ENCODE results near the gene NKAP. TPM values are rescaled to one million over a fixed set of nuclear protein-coding genes. Genes with fewer than 3 reads are reported as not detected.

The NKAP gene
- total RNA-seq, 3 donors from 2014 or later (not counting 1 experiment from before 2014, with no cell fraction given), result 14.7 to 20.0 (median 15.4) TPM

DNA sequence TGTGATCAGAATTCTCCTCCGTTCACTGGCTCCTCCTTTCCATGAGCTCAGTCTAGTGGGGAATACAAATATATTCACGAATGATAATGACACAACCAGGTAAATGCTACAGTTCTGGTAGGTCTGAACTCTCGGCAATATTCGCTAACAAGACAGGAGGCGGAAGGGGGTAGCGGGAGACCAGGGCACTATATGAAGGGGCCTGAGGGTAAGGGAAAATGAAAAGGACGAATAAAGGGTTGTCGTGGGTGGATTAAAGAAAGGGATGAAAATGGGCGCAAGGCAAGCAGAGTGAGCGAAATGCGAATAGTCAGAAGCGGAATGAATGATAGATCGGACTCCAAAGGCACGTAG lies 743 bp downstream of the NKAP start:
- Mint-ChIP-seq H3K36me3 (no peaks in the 10 kb centered on the region), H3K27me3 (ENCODE audit: low read depth in 2 of 2) (peaks cover 0 to 7% of the 10 kb centered on the region in 2 donors), H3K4me1 (peaks cover 19 to 21% of the 10 kb centered on the region in 2 donors), H3K9me3 (no peaks in the 10 kb centered on the region), H3K4me3 (peak overlapping the region; percentile 91), H3K27ac (peak overlapping the region; percentile 90 to 94)
- peak overlapping the region; percentile 92 for H3K27ac ChIP-seq (ENCODE audit: low read length)
- H3K4me3 ChIP-seq (ENCODE audit: low read length), result peak overlapping the region; percentile 82
- TF ChIP-seq, protein P1, sequence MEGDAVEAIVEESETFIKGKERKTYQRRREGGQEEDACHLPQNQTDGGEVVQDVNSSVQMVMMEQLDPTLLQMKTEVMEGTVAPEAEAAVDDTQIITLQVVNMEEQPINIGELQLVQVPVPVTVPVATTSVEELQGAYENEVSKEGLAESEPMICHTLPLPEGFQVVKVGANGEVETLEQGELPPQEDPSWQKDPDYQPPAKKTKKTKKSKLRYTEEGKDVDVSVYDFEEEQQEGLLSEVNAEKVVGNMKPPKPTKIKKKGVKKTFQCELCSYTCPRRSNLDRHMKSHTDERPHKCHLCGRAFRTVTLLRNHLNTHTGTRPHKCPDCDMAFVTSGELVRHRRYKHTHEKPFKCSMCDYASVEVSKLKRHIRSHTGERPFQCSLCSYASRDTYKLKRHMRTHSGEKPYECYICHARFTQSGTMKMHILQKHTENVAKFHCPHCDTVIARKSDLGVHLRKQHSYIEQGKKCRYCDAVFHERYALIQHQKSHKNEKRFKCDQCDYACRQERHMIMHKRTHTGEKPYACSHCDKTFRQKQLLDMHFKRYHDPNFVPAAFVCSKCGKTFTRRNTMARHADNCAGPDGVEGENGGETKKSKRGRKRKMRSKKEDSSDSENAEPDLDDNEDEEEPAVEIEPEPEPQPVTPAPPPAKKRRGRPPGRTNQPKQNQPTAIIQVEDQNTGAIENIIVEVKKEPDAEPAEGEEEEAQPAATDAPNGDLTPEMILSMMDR (IDR thresholded peaks at IDR 0.05), result no peak
- WGBS (ENCODE audit: insufficient coverage), result under 1% methylated on average over 14 of the region's 14 CpGs
- no peaks in the 10 kb centered on the region for H3K27me3 ChIP-seq (ENCODE audit: control insufficient read depth, insufficient read depth, low read length)
- DNase-seq (no peak), ATAC-seq (peak in 1 of 3 donors; percentile 11)
- no peaks in the 10 kb centered on the region for H3K36me3 ChIP-seq (ENCODE audit: control insufficient read depth, insufficient read depth, low read length)
- H3K9me3 ChIP-seq (ENCODE audit: control insufficient read depth, insufficient read depth, low read length), result no peaks in the 10 kb centered on the region
- intact Hi-C loops (cut with micrococcal nuclease), result no loop called here
- peaks cover 20% of the 10 kb centered on the region for H3K4me1 ChIP-seq (ENCODE audit: control insufficient read depth, insufficient read depth, low read length)

- WGBS (ENCODE audit: insufficient coverage), result 66% methylated on average over 12 of the region's 13 CpGs
- Mint-ChIP-seq H3K36me3 (no peaks in the 10 kb centered on the region), H3K27ac (peak overlapping the region; percentile 90 to 94), H3K4me3 (peak overlapping the region; percentile 91), H3K4me1 (peaks cover 19 to 21% of the 10 kb centered on the region in 2 donors), H3K27me3 (ENCODE audit: low read depth in 2 of 2) (peaks cover 0 to 7% of the 10 kb centered on the region in 2 donors), H3K9me3 (no peaks in the 10 kb centered on the region)
- TF ChIP-seq, protein P1 (IDR thresholded peaks at IDR 0.05), result no peak
- intact Hi-C loops (cut with micrococcal nuclease), result no loop called here
- no peak for ATAC-seq
- Histone ChIP-seq H3K27ac (ENCODE audit: low read length) (peak overlapping the region; percentile 92), H3K27me3 (ENCODE audit: control insufficient read depth, insufficient read depth, low read length) (no peaks in the 10 kb centered on the region), H3K4me1 (ENCODE audit: control insufficient read depth, insufficient read depth, low read length) (peaks cover 20% of the 10 kb centered on the region), H3K9me3 (ENCODE audit: control insufficient read depth, insufficient read depth, low read length) (no peaks in the 10 kb centered on the region), H3K36me3 (ENCODE audit: control insufficient read depth, insufficient read depth, low read length) (no peaks in the 10 kb centered on the region), H3K4me3 (ENCODE audit: low read length) (peak overlapping the region; percentile 82)
- DNase-seq, result no peak
Observed at GRCh38 chrX:119942173-119942819, 1.3 kb downstream of the NKAP start.

DNA sequence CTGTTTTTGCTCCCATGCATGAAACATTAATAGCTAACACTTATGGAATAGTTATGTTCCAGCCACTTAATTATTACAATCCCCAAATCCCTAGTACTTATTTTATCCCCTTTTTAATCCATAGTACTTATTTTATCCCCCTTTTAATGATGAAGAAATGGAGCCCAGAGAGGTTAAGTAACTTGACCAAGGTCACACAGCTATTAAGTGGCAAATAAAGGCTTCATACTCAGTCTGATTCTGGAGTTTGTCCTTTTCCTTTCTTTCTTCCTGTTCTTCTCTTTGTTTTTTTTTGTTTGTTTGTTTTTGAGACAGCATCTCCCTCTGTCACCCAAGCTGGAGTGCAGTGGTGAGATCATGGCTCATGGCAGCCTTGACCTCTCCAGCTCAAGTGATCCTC lies 2.2 kb downstream of the NKAP start:
- peaks cover 19 to 21% of the 10 kb centered on the region in 2 donors for H3K4me1 Mint-ChIP-seq
- Histone ChIP-seq H3K27ac (ENCODE audit: low read length) (no peak overlapping the region), H3K27me3 (ENCODE audit: control insufficient read depth, insufficient read depth, low read length) (no peaks in the 10 kb centered on the region), H3K9me3 (ENCODE audit: control insufficient read depth, insufficient read depth, low read length) (no peaks in the 10 kb centered on the region), H3K36me3 (ENCODE audit: control insufficient read depth, insufficient read depth, low read length) (peaks cover 8% of the 10 kb centered on the region), H3K4me3 (ENCODE audit: low read length) (no peak overlapping the region), H3K4me1 (ENCODE audit: control insufficient read depth, insufficient read depth, low read length) (peaks cover 20% of the 10 kb centered on the region)
- DNase-seq (no peak), ATAC-seq (no peak)
- TF ChIP-seq, protein P1 (IDR thresholded peaks at IDR 0.05), result no peak
- peak overlapping the region; percentile 90 to 94 for H3K27ac Mint-ChIP-seq
- no peaks in the 10 kb centered on the region for H3K9me3 Mint-ChIP-seq
- H3K4me3 Mint-ChIP-seq, result peak overlapping the region; percentile 28
- intact Hi-C loops (cut with micrococcal nuclease), result no loop called here
- H3K36me3 Mint-ChIP-seq, result no peaks in the 10 kb centered on the region
- H3K27me3 Mint-ChIP-seq (ENCODE audit: low read depth in 2 of 2), result no peaks in the 10 kb centered on the region

Data from natural killer cell (primary cell).